IMR-90 (cell line): ENCODE measurements around the gene ZNF888. TPM values are rescaled to one million over a fixed set of nuclear protein-coding genes. Genes with fewer than 3 reads are reported as not detected.

Experiments used
- ATAC-seq: fragments of 200-7000 bp; cut with Tn5 transposase; 2 replicates; pipeline ENCODE4 v1.9.1; 2020; ENCODE audit warnings: low read depth, mild to moderate bottlenecking, moderate library complexity
- BruUV-seq: library from RNA; stranded (reverse); fragments of 400-500 nt; replicated peaks from 2 replicates; lab custom pipeline; 2021; lab: Mats Ljungman, UMichigan
- CTCF ChIA-PET: fragments of 300-600 bp; formaldehyde crosslinking; extraction: SDS; loops from one replicate; lab custom pipeline; 2021; ENCODE audit warnings: antibody characterized with exemption; lab: Yijun Ruan, JAX
- POLR2A ChIA-PET: fragments of 300-600 bp; sonication (Branson Sonifier 250); formaldehyde crosslinking; loops from one replicate; lab custom pipeline; 2022; ENCODE audit warnings: antibody characterized with exemption; ENCODE audit not compliant: unreplicated experiment; lab: Charles Lee
- DNase-seq: peaks from one replicate; pipeline ENCODE4 v3.0.0; 2013
- H2AFZ ChIP-seq: replicated peaks from 2 replicates; pipeline ENCODE3; 2013; ENCODE audit warnings: low read length, mild to moderate bottlenecking; ENCODE audit not compliant: poor library complexity
- H2AK5ac ChIP-seq: 2 replicates; pipeline ENCODE4 v1.6.1; 2013; ENCODE audit warnings: low read depth, low read length, inconsistent platforms
- H2AK9ac ChIP-seq: replicated peaks from 2 replicates; pipeline ENCODE3; 2013; ENCODE audit warnings: mild to moderate bottlenecking, low read depth, low read length, moderate library complexity; ENCODE audit not compliant: poor library complexity
- H2BK120ac ChIP-seq: 2 replicates; pipeline ENCODE4 v1.6.1; 2013; ENCODE audit warnings: low read depth, low read length, inconsistent platforms
- H2BK15ac ChIP-seq: 3 replicates; pipeline ENCODE4 v1.6.1; 2013; ENCODE audit warnings: low read depth, low read length, inconsistent platforms
- H2BK20ac ChIP-seq: 2 replicates; pipeline ENCODE4 v1.6.1; 2013; ENCODE audit warnings: low read depth, mild to moderate bottlenecking, inconsistent platforms, low read length, moderate library complexity
- H2BK5ac ChIP-seq: 2 replicates; pipeline ENCODE4 v1.6.1; 2013; ENCODE audit warnings: mild to moderate bottlenecking, low read depth, low read length, inconsistent platforms; ENCODE audit not compliant: poor library complexity, severe bottlenecking
- H3K14ac ChIP-seq: replicated peaks from 2 replicates; pipeline ENCODE4 v1.6.1; 2013; ENCODE audit warnings: low read depth, low read length, inconsistent platforms
- H3K18ac ChIP-seq: 2 replicates; pipeline ENCODE4 v1.6.1; 2013; ENCODE audit warnings: low read depth, low read length, control low read depth
- H3K23ac ChIP-seq: 2 replicates; pipeline ENCODE4 v1.6.1; 2013; ENCODE audit warnings: low read depth, low read length, inconsistent platforms
- H3K27ac ChIP-seq: 2 replicates; pipeline ENCODE4 v1.5.1; 2013; ENCODE audit warnings: mild to moderate bottlenecking, control low read depth, low read length; ENCODE audit not compliant: insufficient read depth
- H3K27me3 ChIP-seq: 2 replicates; pipeline ENCODE4 v1.6.1; 2013; ENCODE audit warnings: low read length; ENCODE audit not compliant: control insufficient read depth, insufficient read depth
- H3K36me3 ChIP-seq: 2 replicates; pipeline ENCODE4 v1.6.1; 2013; ENCODE audit warnings: low read length, mixed read lengths; ENCODE audit not compliant: control insufficient read depth, insufficient read depth
- H3K4ac ChIP-seq: 2 replicates; pipeline ENCODE4 v1.6.1; 2013; ENCODE audit warnings: low read depth, low read length, inconsistent platforms
- H3K4me1 ChIP-seq: 2 replicates; pipeline ENCODE4 v1.6.1; 2013; ENCODE audit warnings: low read length, mixed read lengths; ENCODE audit not compliant: control insufficient read depth, insufficient read depth
- H3K4me2 ChIP-seq: 2 replicates; pipeline ENCODE4 v1.6.1; 2013; ENCODE audit warnings: low read depth, mild to moderate bottlenecking, control low read depth, low read length, moderate library complexity
- H3K4me3 ChIP-seq: 2 replicates; pipeline ENCODE4 v1.5.1; 2013; ENCODE audit warnings: low read depth, mild to moderate bottlenecking, control low read depth, low read length, moderate library complexity; ENCODE audit not compliant: insufficient read depth
- H3K56ac ChIP-seq: 2 replicates; pipeline ENCODE4 v1.6.1; 2013; ENCODE audit warnings: low read length, inconsistent platforms; ENCODE audit not compliant: insufficient read depth; ENCODE audit errors: extremely low read depth
- H3K79me1 ChIP-seq, 2 experiments: 2 replicates each; pipeline ENCODE4 v1.6.1; 2013; ENCODE audit warnings: low read length in 2 of 2, inconsistent platforms in 1 of 2, low read depth in 1 of 2
- H3K9ac ChIP-seq: 2 replicates; pipeline ENCODE4 v1.6.1; 2013; ENCODE audit warnings: low read depth, low read length, control low read depth
- H3K9me1 ChIP-seq: 2 replicates; pipeline ENCODE4 v1.6.1; 2013; ENCODE audit warnings: low read length, inconsistent platforms; ENCODE audit not compliant: insufficient read depth
- H3K9me3 ChIP-seq: 2 replicates; pipeline ENCODE4 v1.6.1; 2013; ENCODE audit warnings: low read length; ENCODE audit not compliant: control insufficient read depth, insufficient read depth
- H4K20me1 ChIP-seq: 2 replicates; pipeline ENCODE4 v1.6.1; 2013; ENCODE audit warnings: low read length, inconsistent platforms; ENCODE audit not compliant: insufficient read depth
- H4K5ac ChIP-seq: 2 replicates; pipeline ENCODE4 v1.6.1; 2013; ENCODE audit warnings: mild to moderate bottlenecking, low read depth, low read length, control low read depth
- H4K8ac ChIP-seq, 2 experiments: 2 replicates each; pipeline ENCODE4 v1.6.1; 2013; ENCODE audit warnings: low read depth in 2 of 2, low read length in 2 of 2, control low read depth in 1 of 2, inconsistent platforms in 1 of 2
- H4K91ac ChIP-seq: 2 replicates; pipeline ENCODE4 v1.6.1; 2013; ENCODE audit warnings: low read depth, low read length, inconsistent platforms; ENCODE audit not compliant: insufficient read depth
- BHLHE40 ChIP-seq: fragments of 150-350 bp; IDR thresholded peaks from 2 replicates; pipeline ENCODE4 v1.6.1; 2016; ENCODE audit warnings: mild to moderate bottlenecking, low read depth, low read length
- CEBPB ChIP-seq: IDR thresholded peaks from 2 replicates; pipeline ENCODE4 v1.6.1; 2012; ENCODE audit warnings: low read depth, low read length, improper control_type of control experiment
- CHD1 ChIP-seq: IDR thresholded peaks from 2 replicates; pipeline ENCODE4 v1.6.1; 2012; ENCODE audit warnings: low read depth, low read length, improper control_type of control experiment
- ELK1 ChIP-seq: fragments of 150-350 bp; IDR thresholded peaks from 2 replicates; pipeline ENCODE4 v1.6.1; 2016; ENCODE audit warnings: low read depth, mild to moderate bottlenecking, low read length, moderate library complexity, borderline replicate concordance
- FOS ChIP-seq: fragments of 150-350 bp; IDR thresholded peaks from 2 replicates; pipeline ENCODE4 v1.6.1; 2016; ENCODE audit warnings: low read depth, low read length
- MAFK ChIP-seq: IDR thresholded peaks from 2 replicates; pipeline ENCODE4 v1.6.1; 2012; ENCODE audit warnings: low read depth, low read length, improper control_type of control experiment
- MAZ ChIP-seq: IDR thresholded peaks from 2 replicates; pipeline ENCODE4 v1.6.1; 2012; ENCODE audit warnings: low read depth, mild to moderate bottlenecking, low read length, improper control_type of control experiment, moderate library complexity, borderline replicate concordance
- MXI1 ChIP-seq: IDR thresholded peaks from 2 replicates; pipeline ENCODE4 v1.6.1; 2012; ENCODE audit warnings: low read depth, mild to moderate bottlenecking, low read length, moderate library complexity, borderline replicate concordance
- NFE2L2 ChIP-seq: fragments of 150-350 bp; IDR thresholded peaks from 2 replicates; pipeline ENCODE4 v1.6.1; 2016; ENCODE audit warnings: low read depth, mild to moderate bottlenecking, low read length
- POLR2A ChIP-seq: IDR thresholded peaks from 2 replicates; pipeline ENCODE4 v1.6.1; 2012; ENCODE audit warnings: mild to moderate bottlenecking, low read depth, low read length
- RAD21 ChIP-seq: IDR thresholded peaks from 2 replicates; pipeline ENCODE4 v1.6.1; 2012; ENCODE audit warnings: low read length, improper control_type of control experiment
- RCOR1 ChIP-seq: IDR thresholded peaks from 2 replicates; pipeline ENCODE4 v1.6.1; 2012; ENCODE audit warnings: mild to moderate bottlenecking, low read length, improper control_type of control experiment; ENCODE audit not compliant: insufficient replicate concordance
- RFX5 ChIP-seq: IDR thresholded peaks from 2 replicates; pipeline ENCODE4 v1.8.0; 2012; ENCODE audit warnings: low read depth, mild to moderate bottlenecking, low read length, moderate library complexity
- SMC3 ChIP-seq: fragments of 150-350 bp; IDR thresholded peaks from 2 replicates; pipeline ENCODE4 v1.6.1; 2016; ENCODE audit warnings: low read depth, mild to moderate bottlenecking, antibody characterized with exemption, low read length, moderate library complexity
- WGBS, 2 experiments: methylation state at CpG; one replicate each; pipeline versions ENCODE4 v1.1.5 to v1.1.7; 2013; ENCODE audit warnings: missing lambda C conversion rate in 2 of 2; ENCODE audit not compliant: insufficient read length in 1 of 2; ENCODE audit errors: extremely low coverage in 2 of 2; 5-methylcytosine and 5-hydroxymethylcytosine counted together
- dilution Hi-C: fragments of 300-500 bp; cut with HindIII; formaldehyde crosslinking; loops from one replicate; pipeline ENCODE4 v1.14.3; 2018; ENCODE audit warnings: low sequenced_read_pairs; ENCODE audit not compliant: unreplicated experiment
- in situ Hi-C: fragments of 300-500 bp; cut with MboI; formaldehyde crosslinking; loops from 3 replicates; pipeline ENCODE4 v1.14.3; 2019; ENCODE audit warnings: low sequenced_read_pairs, inconsistent platforms, mixed read lengths
- intact Hi-C: fragments of 100-400 bp; cut with micrococcal nuclease; formaldehyde crosslinking; loops from 2 replicates; pipeline ENCODE4 v1.10.0; 2022
- polyA plus RNA-seq, 3 experiments: library from polyadenylated mRNA; depleted of rRNA; stranded (reverse); fragments of >200 nt; gene quantifications; 2 replicates each; pipeline ENCODE4 v1.2.3, GENCODE V29; 2012; ENCODE audit warnings: low replicate concordance in 1 of 3
- total RNA-seq: library from RNA; depleted of rRNA; stranded (reverse); fragments of >200 nt; gene quantifications from 2 replicates; pipeline ENCODE4 v1.2.3, GENCODE V29; 2012
- TF ChIP-seq, protein P1 (sequence below): conservative IDR thresholded peaks from 2 replicates; pipeline ENCODE4 v1.5.1; 2012; ENCODE audit warnings: mild to moderate bottlenecking, low read depth, low read length, improper control_type of control experiment
- TF ChIP-seq, protein P2 (sequence below): fragments of 150-350 bp; IDR thresholded peaks from 2 replicates; pipeline ENCODE4 v1.6.1; 2017; ENCODE audit warnings: mild to moderate bottlenecking, antibody characterized with exemption, low read length, low read depth

Gene ZNF888
- total and polyA plus RNA-seq, 2 of the 4 experiments (the other 2 are of a cell fraction), result 0.82 to 6.1 TPM

DNA sequence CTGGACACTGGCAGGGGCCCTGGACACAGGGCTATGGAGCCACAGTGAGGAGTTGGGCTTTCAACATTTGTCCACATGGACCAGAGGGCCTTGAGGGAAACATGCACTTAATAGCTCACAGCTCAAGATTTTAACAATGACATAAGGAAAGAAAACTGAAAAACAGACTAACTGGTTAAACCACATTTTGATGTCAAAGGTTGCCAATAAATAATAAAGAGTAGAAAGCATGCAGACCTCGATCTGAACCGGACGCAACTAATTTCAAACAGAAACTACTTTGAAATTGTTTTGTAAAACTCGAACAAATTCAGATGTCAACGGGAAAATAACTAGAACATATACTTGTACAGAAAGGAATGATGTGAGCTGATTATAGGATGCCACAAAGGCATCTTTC is 15.5 kb upstream of the ZNF888 start:
- no peak overlapping the region for H4K5ac ChIP-seq
- no peak overlapping the region for H3K4ac ChIP-seq
- H4K91ac ChIP-seq, result no peak overlapping the region
- no peak overlapping the region for H2BK5ac ChIP-seq
- H3K9me3 ChIP-seq, result no peaks in the 10 kb centered on the region
- H2AK9ac ChIP-seq, result no peak overlapping the region
- H3K4me1 ChIP-seq, result no peaks in the 10 kb centered on the region
- H2AFZ ChIP-seq, result no peak overlapping the region
- no peaks in the 10 kb centered on the region for H4K20me1 ChIP-seq
- H3K18ac ChIP-seq, result no peak overlapping the region
- no peaks in the 10 kb centered on the region for H3K9me1 ChIP-seq
- H3K56ac ChIP-seq, result no peak overlapping the region
- peaks cover 17 to 18% of the 10 kb centered on the region in 2 experiments; a peak in 2 of 4 replicates for H3K79me1 ChIP-seq
- H2BK20ac ChIP-seq, result no peak overlapping the region
- TF ChIP-seq POLR2A, result no peak
- TF ChIP-seq, protein P1, sequence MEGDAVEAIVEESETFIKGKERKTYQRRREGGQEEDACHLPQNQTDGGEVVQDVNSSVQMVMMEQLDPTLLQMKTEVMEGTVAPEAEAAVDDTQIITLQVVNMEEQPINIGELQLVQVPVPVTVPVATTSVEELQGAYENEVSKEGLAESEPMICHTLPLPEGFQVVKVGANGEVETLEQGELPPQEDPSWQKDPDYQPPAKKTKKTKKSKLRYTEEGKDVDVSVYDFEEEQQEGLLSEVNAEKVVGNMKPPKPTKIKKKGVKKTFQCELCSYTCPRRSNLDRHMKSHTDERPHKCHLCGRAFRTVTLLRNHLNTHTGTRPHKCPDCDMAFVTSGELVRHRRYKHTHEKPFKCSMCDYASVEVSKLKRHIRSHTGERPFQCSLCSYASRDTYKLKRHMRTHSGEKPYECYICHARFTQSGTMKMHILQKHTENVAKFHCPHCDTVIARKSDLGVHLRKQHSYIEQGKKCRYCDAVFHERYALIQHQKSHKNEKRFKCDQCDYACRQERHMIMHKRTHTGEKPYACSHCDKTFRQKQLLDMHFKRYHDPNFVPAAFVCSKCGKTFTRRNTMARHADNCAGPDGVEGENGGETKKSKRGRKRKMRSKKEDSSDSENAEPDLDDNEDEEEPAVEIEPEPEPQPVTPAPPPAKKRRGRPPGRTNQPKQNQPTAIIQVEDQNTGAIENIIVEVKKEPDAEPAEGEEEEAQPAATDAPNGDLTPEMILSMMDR, result no peak
- TF ChIP-seq RFX5, result no peak
- no peak for TF ChIP-seq CEBPB
- TF ChIP-seq ELK1, result no peak
- no peak for TF ChIP-seq RCOR1
- no peak for TF ChIP-seq SMC3
- no peak for TF ChIP-seq MXI1
- no peak for TF ChIP-seq MAFK
- no peak for TF ChIP-seq NFE2L2
- TF ChIP-seq CHD1, result no peak
- TF ChIP-seq RAD21, result no peak
- no peak for TF ChIP-seq MAZ
- TF ChIP-seq, protein P2, sequence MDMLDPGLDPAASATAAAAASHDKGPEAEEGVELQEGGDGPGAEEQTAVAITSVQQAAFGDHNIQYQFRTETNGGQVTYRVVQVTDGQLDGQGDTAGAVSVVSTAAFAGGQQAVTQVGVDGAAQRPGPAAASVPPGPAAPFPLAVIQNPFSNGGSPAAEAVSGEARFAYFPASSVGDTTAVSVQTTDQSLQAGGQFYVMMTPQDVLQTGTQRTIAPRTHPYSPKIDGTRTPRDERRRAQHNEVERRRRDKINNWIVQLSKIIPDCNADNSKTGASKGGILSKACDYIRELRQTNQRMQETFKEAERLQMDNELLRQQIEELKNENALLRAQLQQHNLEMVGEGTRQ, result no peak
- TF ChIP-seq BHLHE40, result no peak
- no peak for TF ChIP-seq FOS
- intact Hi-C loops (no loop called here), dilution Hi-C loops (no loop called here), in situ Hi-C loops (no loop called here)
- ChIA-PET CTCF (no interaction called here), POLR2A (no interaction called here)
- H4K8ac ChIP-seq, result no peak overlapping the region
- no peak overlapping the region for H3K14ac ChIP-seq
- peaks cover 5% of the 10 kb centered on the region for H3K36me3 ChIP-seq
- ATAC-seq, result no peak
- H3K9ac ChIP-seq, result no peak overlapping the region
- no peak overlapping the region for H2AK5ac ChIP-seq
- H3K27me3 ChIP-seq, result no peaks in the 10 kb centered on the region
- H3K4me2 ChIP-seq, result no peak overlapping the region
- no peak overlapping the region for H2BK15ac ChIP-seq
- no peak overlapping the region for H3K4me3 ChIP-seq
- H3K27ac ChIP-seq, result no peak overlapping the region
- WGBS, 2 experiments, result no CpG with 5 or more reads among the region's 5 CpGs
- H2BK120ac ChIP-seq, result no peak overlapping the region
- no peak for DNase-seq
- no peak overlapping the region for H3K23ac ChIP-seq
- BruUV-seq, result no TSS peak
